GM12892 (cell line): ENCODE measurements around the gene ZNF777.

ENCODE experiments used
- DNase-seq: peaks from one replicate; pipeline ENCODE4 v3.0.0; 2011; ENCODE audit not compliant: insufficient read length
- FAIRE-seq: peaks from 2 replicates; lab custom pipeline; 2011; peaks lifted over from hg19 to GRCh38; lab: Jason Lieb, UNC
- POLR2A ChIP-seq: IDR thresholded peaks from 2 replicates; pipeline ENCODE4 v1.6.1; 2011; ENCODE audit warnings: low read depth, low read length, control low read depth
- POLR2AphosphoS5 ChIP-seq: IDR thresholded peaks from 2 replicates; pipeline ENCODE4 v1.6.1; 2011; ENCODE audit warnings: low read depth, low read length, control low read depth
- TAF1 ChIP-seq: IDR thresholded peaks from 2 replicates; pipeline ENCODE4 v1.6.1; 2011; ENCODE audit warnings: low read depth, mild to moderate bottlenecking, control low read depth, low read length, borderline replicate concordance

The ZNF777 gene

GRCh38 chr7:149475121-149476045, 14.5 kb upstream of the ZNF777 start:
- DNase-seq (no peak), FAIRE-seq (no peak)
- TF ChIP-seq TAF1 = no peak

DNA sequence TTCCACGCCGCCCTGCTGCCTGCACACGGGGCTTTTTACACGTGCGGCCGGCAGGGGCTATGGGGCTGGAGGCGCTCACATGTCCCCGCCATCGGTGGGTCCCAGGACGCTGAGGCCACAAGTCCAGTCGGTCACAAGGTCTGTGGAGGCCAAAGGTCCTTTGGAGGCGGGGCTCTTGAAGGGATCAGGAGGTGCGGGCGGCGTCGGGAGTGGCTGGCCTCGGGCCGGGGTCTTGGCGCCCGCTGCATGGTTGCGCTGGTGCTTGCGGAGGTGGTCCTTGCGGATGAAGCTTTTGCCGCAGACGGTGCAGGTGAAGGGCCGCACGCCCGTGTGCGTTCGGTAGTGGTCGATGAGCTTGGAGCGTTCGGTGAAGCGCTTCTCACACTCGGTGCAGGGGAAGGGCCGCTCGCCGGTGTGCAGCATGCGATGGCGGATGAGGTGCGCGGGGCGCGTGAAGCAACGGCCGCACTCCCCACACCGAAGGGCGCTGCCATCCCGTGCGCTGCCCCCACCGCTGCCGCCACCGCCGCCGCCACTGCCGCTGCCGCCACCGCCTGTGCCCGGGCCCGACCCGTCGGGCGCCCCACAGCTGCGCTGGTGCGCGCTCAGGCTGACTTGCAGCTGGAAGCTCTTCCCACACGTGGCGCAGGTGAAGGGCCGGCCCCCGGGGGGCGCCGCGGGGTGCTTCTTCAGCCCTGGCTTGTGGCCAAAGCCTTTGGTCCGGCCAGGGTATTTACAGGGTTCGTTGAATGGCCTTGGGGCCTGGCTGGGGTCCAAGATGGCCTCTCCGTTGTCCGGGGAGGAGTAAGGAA, 13.7 kb upstream of the ZNF777 start:
- TF ChIP-seq POLR2AphosphoS5 (no peak), TAF1 (no peak), POLR2A (no peak)
- FAIRE-seq (no peak), DNase-seq (no peak)

- no peak for DNase-seq
- no peak for FAIRE-seq
- TF ChIP-seq POLR2AphosphoS5 (no peak), POLR2A (no peak), TAF1 (no peak)
These were observed 12.4 kb upstream of the ZNF777 start for GRCh38 chr7:149473251-149473650.

DNA sequence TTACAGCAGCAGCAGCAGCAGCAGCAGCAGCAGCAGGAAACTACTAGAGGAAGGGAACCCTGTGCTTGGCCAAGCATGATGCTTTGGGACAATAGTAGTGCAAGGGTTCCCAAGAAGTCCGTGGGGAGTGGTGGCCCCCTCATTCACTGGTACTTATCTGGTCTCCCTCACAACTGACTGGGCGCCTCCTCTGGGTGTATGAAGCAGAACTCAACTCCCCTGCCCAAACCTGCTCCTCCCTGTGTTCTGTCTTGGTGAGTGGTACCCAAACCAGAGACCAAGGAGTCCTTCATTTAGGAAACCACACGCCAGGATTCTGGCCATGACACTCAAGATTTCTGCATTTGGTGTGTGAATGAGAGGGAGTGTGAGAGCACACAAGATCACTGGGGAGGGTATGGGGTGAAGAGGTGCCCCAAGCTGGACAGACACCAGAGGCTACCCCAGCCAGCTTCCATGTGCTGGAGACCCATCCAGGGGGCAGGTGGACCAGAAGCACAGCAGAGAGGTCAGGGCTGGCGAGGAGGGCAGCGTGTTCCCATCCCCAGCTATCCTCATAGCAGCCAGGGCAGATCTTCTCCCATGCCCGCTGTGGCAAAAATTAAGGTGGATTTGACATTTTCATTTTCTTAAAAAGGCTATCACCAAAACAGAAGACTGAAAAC, 10.6 kb upstream of the ZNF777 start:
- no peak for FAIRE-seq
- TF ChIP-seq POLR2A (no peak), POLR2AphosphoS5 (no peak), TAF1 (no peak)
- no peak for DNase-seq

DNA sequence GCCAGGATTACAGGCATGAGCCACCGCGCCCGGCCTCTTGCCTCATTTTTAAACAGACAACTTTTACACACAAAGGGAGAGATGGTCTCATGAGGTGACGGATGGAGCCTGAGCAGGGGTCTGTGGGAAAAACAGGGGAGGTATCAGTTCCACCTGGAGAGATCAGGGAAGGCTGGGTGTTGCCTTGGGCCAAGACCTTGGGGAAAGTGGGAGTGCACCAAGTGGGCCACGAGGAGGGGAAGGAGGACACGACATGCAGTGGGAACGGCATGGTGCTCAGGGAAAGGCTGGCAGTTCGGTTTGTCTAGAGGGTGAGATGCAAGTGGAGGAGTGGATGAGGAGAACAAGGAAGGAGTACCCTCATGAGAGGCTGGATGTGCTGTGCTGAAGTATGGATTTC, 8.9 kb upstream of the ZNF777 start:
- DNase-seq = no peak
- FAIRE-seq = no peak
- TF ChIP-seq TAF1 (no peak), POLR2AphosphoS5 (no peak), POLR2A (no peak)

GRCh38 chr7:149468208-149468607, 7.3 kb upstream of the ZNF777 start:
- FAIRE-seq (no peak), DNase-seq (no peak)
- TF ChIP-seq TAF1 = no peak
- no peak for TF ChIP-seq POLR2A
- TF ChIP-seq POLR2AphosphoS5 = no peak

DNA sequence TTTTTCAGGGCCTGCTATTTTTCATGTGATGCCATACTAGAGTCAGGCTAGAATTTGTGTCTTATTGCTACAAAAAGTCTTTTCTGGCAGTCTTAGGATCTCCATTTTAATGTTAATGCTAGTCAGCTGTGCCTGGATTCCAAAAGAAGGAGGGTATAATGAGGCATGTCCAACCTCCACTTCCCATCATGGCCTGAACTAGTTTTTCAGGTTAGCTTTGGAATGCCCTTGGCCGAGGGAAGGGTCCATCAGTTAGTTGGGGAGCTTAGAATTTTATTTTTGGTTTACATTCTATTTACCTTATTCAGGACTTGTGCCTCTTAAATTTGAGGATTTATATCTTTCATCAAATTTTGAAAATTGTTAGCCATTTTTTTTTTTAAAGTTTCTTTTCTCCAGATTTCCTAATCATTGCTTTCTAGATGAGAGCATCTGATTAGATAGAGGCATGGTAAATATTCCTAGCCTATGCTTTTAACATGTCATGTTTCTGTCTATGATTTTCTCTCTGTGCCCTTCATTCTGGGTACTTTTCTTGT, 6.5 kb upstream of the ZNF777 start:
- DNase-seq (no peak), FAIRE-seq (no peak)
- TF ChIP-seq POLR2AphosphoS5 (no peak), POLR2A (no peak), TAF1 (no peak)

GRCh38 chr7:149466364-149466763, 5.5 kb upstream of the ZNF777 start:
- DNase-seq (no peak), FAIRE-seq (no peak)
- TF ChIP-seq TAF1 (no peak), POLR2A (no peak), POLR2AphosphoS5 (no peak)

DNA sequence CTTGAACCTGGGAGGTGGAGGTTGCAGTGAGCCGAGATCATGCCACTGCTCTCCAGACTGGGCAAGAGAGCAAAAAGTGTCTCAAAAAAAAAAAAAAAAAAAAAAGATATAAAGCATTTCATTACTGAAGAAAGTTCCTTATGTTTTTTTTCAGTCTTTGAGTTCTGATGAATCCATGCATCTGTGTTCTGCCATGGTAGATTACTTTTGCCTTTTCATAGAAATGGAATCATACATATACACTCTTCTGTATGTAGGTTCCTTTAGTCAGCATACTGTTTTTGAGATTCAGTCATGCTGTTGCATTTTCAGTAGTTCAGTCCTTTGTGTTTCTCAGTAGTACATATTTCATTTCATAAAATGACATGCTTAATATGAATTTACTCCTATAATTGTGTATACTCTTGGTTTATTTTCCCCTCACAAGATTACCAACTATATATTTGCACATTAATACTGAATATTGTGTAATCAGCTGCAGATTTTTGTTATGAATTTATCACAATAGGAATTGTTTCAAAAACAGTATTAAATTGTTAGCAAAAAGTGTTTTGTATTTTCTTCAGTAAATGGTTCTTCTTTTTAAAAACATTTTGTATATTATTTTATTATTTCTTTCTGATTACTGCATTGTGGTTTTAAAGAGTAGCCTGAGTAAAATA, 2.8 kb upstream of the ZNF777 start:
- FAIRE-seq (no peak), DNase-seq (no peak)
- TF ChIP-seq TAF1 = no peak
- TF ChIP-seq POLR2AphosphoS5 = no peak
- TF ChIP-seq POLR2A = no peak

DNA sequence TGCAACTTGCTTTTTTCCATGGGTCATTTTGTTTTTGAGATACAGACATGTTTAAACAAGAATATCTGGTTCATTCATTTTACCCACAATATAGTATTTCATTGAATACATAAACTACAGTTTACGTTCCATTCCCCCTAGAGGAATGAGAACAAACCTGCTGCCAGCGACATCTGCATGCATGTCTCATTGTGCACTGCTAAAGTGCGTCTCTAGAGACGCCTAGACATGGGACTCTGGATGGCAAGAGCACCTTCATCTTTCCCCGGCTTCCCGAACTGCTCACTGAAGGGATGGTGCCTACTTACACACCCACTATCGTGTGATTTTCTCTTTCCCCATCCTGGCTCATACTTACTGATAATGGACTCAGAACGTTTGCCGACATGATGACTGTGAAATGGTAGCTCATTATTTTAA, 1.2 kb upstream of the ZNF777 start:
- TF ChIP-seq POLR2AphosphoS5 = no peak
- no peak for TF ChIP-seq TAF1
- no peak for TF ChIP-seq POLR2A
- no peak for DNase-seq
- no peak for FAIRE-seq
